Esophagus muscularis mucosa (tissue), 4 donors: ENCODE measurements around the gene MARCHF7. TPM values are rescaled to one million over a fixed set of nuclear protein-coding genes. Genes with fewer than 3 reads are reported as not detected.
"Not testable (repeated sequence)": the region's sequence is repeated elsewhere in the genome, so short reads cannot be mapped to it uniquely, and the experiment has no call there.

Experiments
- DNase-seq: peaks from one replicate; pipeline ENCODE4 v3.0.0-alpha.2; 2017; ENCODE audit errors: extremely low spot score
- H3K27ac ChIP-seq, 4 donors: fragments of 200-600 bp; sonication (generic); replicated peaks in 1 of 4; 1 replicate in 3 of 4; 2 replicates in 1 of 4; pipeline ENCODE4 v1.5.1; 2016 to 2019; ENCODE audit warnings: mild to moderate bottlenecking in 1 of 4
- H3K27me3 ChIP-seq, 4 donors: fragments of 200-600 bp; sonication (generic); one replicate each; pipeline versions ENCODE4 v1.5.1 to v1.6.0; 2016 to 2019
- H3K36me3 ChIP-seq, 4 donors: fragments of 200-600 bp; sonication (generic); one replicate each; pipeline ENCODE4 v1.5.1; 2016 to 2019
- H3K4me1 ChIP-seq, 4 donors: fragments of 200-600 bp; sonication (generic); one replicate each; pipeline ENCODE4 v1.5.1; 2016 to 2019
- H3K4me3 ChIP-seq, 4 donors: fragments of 200-600 bp; sonication (generic); 1 replicate in 2 of 4; 2 replicates in 2 of 4; pipeline ENCODE4 v1.5.1; 2016 to 2019; ENCODE audit warnings: mild to moderate bottlenecking in 4 of 4, moderate library complexity in 1 of 4
- H3K9me3 ChIP-seq, 4 donors: fragments of 200-600 bp; sonication (generic); 1 replicate in 3 of 4; 2 replicates in 1 of 4; pipeline ENCODE4 v1.5.1; 2016 to 2019
- CTCF ChIP-seq, 3 experiments: fragments of 200-600 bp in 2 of 3; fragments of 450-650 bp in 1 of 3; sonication (generic) in 2 of 3; IDR thresholded peaks; one replicate each; pipeline ENCODE4 v1.5.1; 2017 to 2019; ENCODE audit warnings: antibody characterized with exemption in 3 of 3, mild to moderate bottlenecking in 2 of 3, moderate library complexity in 1 of 3
- EP300 ChIP-seq: sonication (generic); formaldehyde crosslinking; IDR thresholded peaks from one replicate; pipeline ENCODE4 v1.6.1; 2017; ENCODE audit warnings: antibody characterized with exemption
- POLR2A ChIP-seq: fragments of 450-650 bp; IDR thresholded peaks from one replicate; pipeline ENCODE4 v1.6.1; 2017; ENCODE audit warnings: antibody characterized with exemption, moderate library complexity, mild to moderate bottlenecking, low read depth
- POLR2AphosphoS5 ChIP-seq, 2 donors: sonication (generic); formaldehyde crosslinking; IDR thresholded peaks; one replicate each; pipeline ENCODE4 v1.6.1; 2017; ENCODE audit warnings: antibody characterized with exemption in 2 of 2
- WGBS: methylation state at CpG from one replicate; pipeline ENCODE4 v1.1.5; 2018; 5-methylcytosine and 5-hydroxymethylcytosine counted together
- intact Hi-C: fragments of 100-400 bp; cut with DNase I; formaldehyde crosslinking; loops from one replicate; pipeline ENCODE4 v1.15.1; 2023
- total RNA-seq, 4 donors: library from RNA; depleted of rRNA; stranded (reverse); fragments of >200 nt; gene quantifications; one replicate each; pipeline versions ENCODE4 v1.1.0 to v1.2.1, GENCODE V29; 2016

MARCHF7 gene
- total RNA-seq, 4 donors from 2014 or later = 60.1 to 101 (median 89.4) TPM

GRCh38 chr2:159738509-159739390, 26.4 kb downstream of the MARCHF7 start:
- intact Hi-C loops = no loop called here
- DNase-seq = no peak
- no peak overlapping the region for H3K4me3 ChIP-seq
- WGBS = 84% methylated on average over 10 of the region's 15 CpGs
- TF ChIP-seq POLR2AphosphoS5 (IDR thresholded peaks at IDR 0.05) = no peak
- TF ChIP-seq POLR2A = no peak
- no peak for TF ChIP-seq EP300
- no peak for TF ChIP-seq CTCF (IDR thresholded peaks at IDR 0.05)
- H3K27ac ChIP-seq = no peak overlapping the region
- H3K9me3 ChIP-seq = no peaks in the 10 kb centered on the region
- H3K36me3 ChIP-seq = peaks cover 6 to 49% (median 33%) of the 10 kb centered on the region in 4 donors
- peaks cover 0 to 12% (median 5%) of the 10 kb centered on the region in 4 donors for H3K4me1 ChIP-seq
- H3K27me3 ChIP-seq = no peaks in the 10 kb centered on the region

GRCh38 chr2:159742846-159743245, 30.5 kb downstream of the MARCHF7 start:
- Histone ChIP-seq H3K27ac (no peak overlapping the region), H3K9me3 (no peaks in the 10 kb centered on the region), H3K4me1 (peaks cover 0 to 10% (median 7%) of the 10 kb centered on the region in 4 donors), H3K27me3 (no peaks in the 10 kb centered on the region), H3K4me3 (no peak overlapping the region), H3K36me3 (peaks cover 15 to 61% (median 37%) of the 10 kb centered on the region in 4 donors)
- DNase-seq = no peak
- intact Hi-C loops = no loop called here
- TF ChIP-seq EP300 = no peak
- no peak for TF ChIP-seq CTCF (IDR thresholded peaks at IDR 0.05)
- TF ChIP-seq POLR2AphosphoS5 (IDR thresholded peaks at IDR 0.05) = no peak
- no peak for TF ChIP-seq POLR2A
- 96% methylated on average over 6 of the region's 6 CpGs for WGBS

- Histone ChIP-seq H3K9me3 (no peaks in the 10 kb centered on the region), H3K4me3 (no peak overlapping the region), H3K4me1 (peaks cover 0 to 7% (median 6%) of the 10 kb centered on the region in 4 donors), H3K36me3 (peaks cover 22 to 62% (median 37%) of the 10 kb centered on the region in 4 donors), H3K27ac (no peak overlapping the region), H3K27me3 (no peaks in the 10 kb centered on the region)
- DNase-seq = no peak
- intact Hi-C loops = no loop called here
- TF ChIP-seq POLR2A (no peak), POLR2AphosphoS5 (IDR thresholded peaks at IDR 0.05) (no peak), CTCF (IDR thresholded peaks at IDR 0.05) (no peak), EP300 (no peak)
- WGBS = 56% methylated on average over 3 of the region's 3 CpGs
Measured at GRCh38 chr2:159744363-159744762, 32.1 kb downstream of the MARCHF7 start.

GRCh38 chr2:159745237-159745636, 32.9 kb downstream of the MARCHF7 start:
- H3K27me3 ChIP-seq, intact Hi-C loops, H3K27ac ChIP-seq, H3K4me3 ChIP-seq, H3K9me3 ChIP-seq, H3K4me1 ChIP-seq, DNase-seq: not testable (repeated sequence)
- WGBS = 97% methylated on average over 11 of the region's 11 CpGs
- H3K36me3 ChIP-seq = peaks cover 22 to 71% (median 45%) of the 10 kb centered on the region in 4 donors

GRCh38 chr2:159748089-159748488, 35.8 kb downstream of the MARCHF7 start:
- 97% methylated on average over 9 of the region's 9 CpGs for WGBS
- peaks cover 22 to 91% (median 56%) of the 10 kb centered on the region in 4 donors for H3K36me3 ChIP-seq
- intact Hi-C loops = no loop called here

More at GRCh38 chr2:159748089-159748488, 35.8 kb downstream of the MARCHF7 start:
- DNase-seq = no peak
- Histone ChIP-seq H3K4me1 (peaks cover 0 to 11% (median 7%) of the 10 kb centered on the region in 4 donors), H3K4me3 (no peak overlapping the region), H3K27ac (no peak overlapping the region), H3K9me3 (no peaks in the 10 kb centered on the region), H3K27me3 (no peaks in the 10 kb centered on the region)
- TF ChIP-seq CTCF (IDR thresholded peaks at IDR 0.05) = no peak
- no peak for TF ChIP-seq EP300
- TF ChIP-seq POLR2A = no peak
- TF ChIP-seq POLR2AphosphoS5 (IDR thresholded peaks at IDR 0.05) = no peak
